ENCODE measurements around the gene SLCO1A2.

DNA sequence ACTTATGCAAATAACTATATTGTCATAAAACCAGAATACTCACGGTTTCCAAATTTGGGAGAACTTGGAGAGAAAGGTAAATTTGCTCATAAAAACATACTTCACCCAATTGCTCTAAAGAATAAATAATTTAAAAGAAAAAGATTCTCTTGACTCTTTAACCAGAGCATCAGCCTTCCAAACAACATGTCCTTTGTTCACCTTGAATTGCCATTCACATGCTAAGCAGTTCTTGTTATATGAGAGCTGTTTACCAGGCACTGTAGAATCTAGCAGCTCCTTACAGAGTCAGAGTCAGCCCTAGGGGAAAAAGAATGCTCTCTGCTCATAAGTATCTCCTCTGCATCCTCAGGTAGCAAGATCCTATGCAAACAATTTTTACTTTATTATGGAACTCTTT is 10.2 kb downstream of the SLCO1A2 start:
- TF ChIP-seq, protein P1, sequence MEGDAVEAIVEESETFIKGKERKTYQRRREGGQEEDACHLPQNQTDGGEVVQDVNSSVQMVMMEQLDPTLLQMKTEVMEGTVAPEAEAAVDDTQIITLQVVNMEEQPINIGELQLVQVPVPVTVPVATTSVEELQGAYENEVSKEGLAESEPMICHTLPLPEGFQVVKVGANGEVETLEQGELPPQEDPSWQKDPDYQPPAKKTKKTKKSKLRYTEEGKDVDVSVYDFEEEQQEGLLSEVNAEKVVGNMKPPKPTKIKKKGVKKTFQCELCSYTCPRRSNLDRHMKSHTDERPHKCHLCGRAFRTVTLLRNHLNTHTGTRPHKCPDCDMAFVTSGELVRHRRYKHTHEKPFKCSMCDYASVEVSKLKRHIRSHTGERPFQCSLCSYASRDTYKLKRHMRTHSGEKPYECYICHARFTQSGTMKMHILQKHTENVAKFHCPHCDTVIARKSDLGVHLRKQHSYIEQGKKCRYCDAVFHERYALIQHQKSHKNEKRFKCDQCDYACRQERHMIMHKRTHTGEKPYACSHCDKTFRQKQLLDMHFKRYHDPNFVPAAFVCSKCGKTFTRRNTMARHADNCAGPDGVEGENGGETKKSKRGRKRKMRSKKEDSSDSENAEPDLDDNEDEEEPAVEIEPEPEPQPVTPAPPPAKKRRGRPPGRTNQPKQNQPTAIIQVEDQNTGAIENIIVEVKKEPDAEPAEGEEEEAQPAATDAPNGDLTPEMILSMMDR (IDR thresholded peaks at IDR 0.05; ENCODE audit: borderline replicate concordance, extremely low read depth, low read length, poor library complexity, severe bottlenecking) = no peak
- TF ChIP-seq EZH2 (IDR thresholded peaks at IDR 0.05; ENCODE audit: borderline replicate concordance, low read depth, low read length, severe bottlenecking) = no peak

All from DND-41 (cell line).